D721Med (cell line): ENCODE data around the gene C21orf58.

Experiments
- DNase-seq: peaks from one replicate; pipeline ENCODE4 v3.0.0; 2011; ENCODE audit warnings: low spot score; ENCODE audit not compliant: insufficient read length
- FAIRE-seq: peaks from 2 replicates; lab custom pipeline; 2011; peaks lifted over from hg19 to GRCh38; lab: Jason Lieb, UNC
- CTCF ChIP-seq: IDR thresholded peaks from 2 replicates; pipeline ENCODE4 v1.5.1; 2012; ENCODE audit warnings: mild to moderate bottlenecking, control low read depth; ENCODE audit not compliant: insufficient read depth; ENCODE audit errors: missing control alignments

C21orf58 gene

GRCh38 chr21:46357335-46357604, 33.6 kb upstream of the C21orf58 start:
- FAIRE-seq (no peak), DNase-seq (no peak)
- no peak for TF ChIP-seq CTCF

- FAIRE-seq = no peak
- no peak for DNase-seq
- TF ChIP-seq CTCF = no peak
Observed at GRCh38 chr21:46356494-46357334, 33.0 kb upstream of the C21orf58 start.

- FAIRE-seq (no peak), DNase-seq (no peak)
- no peak for TF ChIP-seq CTCF
Observed at GRCh38 chr21:46356005-46356338, 32.3 kb upstream of the C21orf58 start.

GRCh38 chr21:46355161-46356004, 31.7 kb upstream of the C21orf58 start:
- TF ChIP-seq CTCF = no peak
- FAIRE-seq = no peak
- DNase-seq = no peak

GRCh38 chr21:46354518-46354917, 30.8 kb upstream of the C21orf58 start:
- TF ChIP-seq CTCF = no peak
- FAIRE-seq (no peak), DNase-seq (no peak)

GRCh38 chr21:46354046-46354445, 30.4 kb upstream of the C21orf58 start:
- FAIRE-seq (no peak), DNase-seq (no peak)
- TF ChIP-seq CTCF = no peak

- DNase-seq (no peak), FAIRE-seq (no peak)
- TF ChIP-seq CTCF = no peak
Observed at GRCh38 chr21:46352913-46353312, 29.2 kb upstream of the C21orf58 start.
